NOMO-1 treated with dmso at 0.1 percent for 144 hours (cell line): Measurements from ENCODE around the gene TMEM123.
"Not testable (repeated sequence)": the region's sequence is repeated elsewhere in the genome, so short reads cannot be mapped to it uniquely, and the experiment has no call there.

ENCODE experiments used
- DNase-seq: peaks from one replicate; lab custom pipeline; 2025; ENCODE audit not compliant: unreplicated experiment; lab: John Stamatoyannopoulos, UW

Gene TMEM123

DNA sequence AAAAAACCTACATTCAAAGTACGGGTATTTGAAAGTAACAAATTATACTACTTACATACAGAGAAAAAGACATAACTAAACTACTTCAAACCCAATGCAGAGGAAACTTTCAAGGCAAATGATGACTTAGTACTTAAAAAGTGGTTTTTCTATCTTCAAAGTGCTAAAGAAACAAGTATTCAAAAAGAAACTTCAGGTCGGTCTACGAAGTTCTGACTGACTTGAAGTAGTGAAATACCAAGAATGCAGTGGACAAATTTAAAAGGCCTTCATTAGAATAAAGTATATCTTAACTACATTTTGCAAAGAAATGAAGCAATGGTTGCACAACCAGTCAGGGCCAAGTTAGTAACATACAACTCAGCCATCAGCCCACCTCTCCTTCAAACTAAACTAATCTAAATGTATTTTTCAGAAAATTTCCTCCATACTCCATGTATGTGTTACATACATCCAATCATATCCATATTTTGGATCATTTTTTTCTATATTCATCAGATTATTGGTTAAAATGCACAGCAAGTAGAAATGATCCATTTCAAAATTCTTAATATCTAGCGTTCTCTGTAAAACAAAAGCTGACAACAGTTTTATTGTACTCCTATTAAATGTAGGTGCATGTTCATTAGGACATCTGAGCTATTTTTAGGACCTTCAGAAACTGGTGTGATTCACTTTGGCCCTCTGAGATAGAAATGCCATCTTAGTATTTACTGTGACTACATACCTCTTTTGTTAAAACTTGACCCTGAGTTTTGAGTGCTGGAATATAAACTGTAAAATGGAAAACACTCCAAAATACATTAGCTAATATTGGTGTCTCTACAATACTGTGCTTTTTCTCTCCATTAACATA lies 55.6 kb downstream of the TMEM123 start:
- no peak for DNase-seq

DNA sequence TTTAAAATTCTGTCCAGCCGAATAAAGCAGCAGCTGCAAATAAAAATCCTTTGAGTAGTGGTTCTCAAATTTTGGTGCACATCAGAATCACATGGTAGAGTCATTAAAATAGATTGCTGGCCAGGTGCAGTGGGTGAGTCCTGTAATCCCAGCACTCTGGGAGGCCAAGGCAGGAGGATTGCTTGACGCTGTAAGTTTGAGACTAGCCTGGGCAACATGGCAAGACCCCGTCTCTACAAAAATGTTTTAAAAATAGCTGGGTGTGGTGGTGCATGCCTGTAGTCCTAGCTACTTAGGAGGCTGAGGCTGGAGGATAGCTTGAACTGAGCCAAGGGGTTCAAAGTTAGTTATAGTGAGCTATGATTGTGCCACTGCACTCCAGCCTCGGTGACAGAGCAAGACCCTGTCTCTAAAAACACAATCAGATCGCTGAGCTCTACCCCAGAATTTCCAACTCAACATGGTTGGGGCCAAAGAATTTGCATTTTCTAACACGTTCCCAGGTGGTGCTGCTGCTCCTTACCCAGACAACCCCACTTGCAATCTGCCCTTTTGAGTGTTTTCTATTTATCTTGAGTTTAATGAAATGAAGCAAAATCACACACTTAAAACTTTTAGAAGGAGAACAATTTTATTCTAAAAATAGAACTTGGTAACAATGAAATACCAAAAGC lies 56.7 kb downstream of the TMEM123 start:
- no peak for DNase-seq

DNA sequence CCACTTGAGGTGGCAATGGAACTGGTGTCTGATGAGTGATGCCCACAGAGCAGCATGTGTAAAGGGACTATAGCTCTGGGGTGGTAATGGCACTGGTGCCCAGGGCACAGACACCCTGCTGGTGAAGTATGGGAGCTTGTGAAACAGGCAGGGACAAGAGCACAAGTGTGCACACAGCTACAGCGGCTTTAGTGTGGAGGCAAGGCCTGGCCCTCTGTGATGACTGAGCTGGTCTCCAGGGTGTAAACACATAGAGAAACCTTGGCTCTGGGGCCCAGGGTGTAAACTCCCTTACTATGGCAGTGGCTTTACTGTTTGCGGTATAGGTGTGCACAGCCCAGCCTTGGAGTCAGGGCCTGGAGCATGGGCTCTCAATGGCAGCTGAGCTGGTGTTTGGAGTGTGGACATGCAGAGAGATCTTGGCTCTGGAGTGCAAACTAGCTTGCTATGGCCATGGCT lies 59.3 kb downstream of the TMEM123 start:
- no peak for DNase-seq

DNA sequence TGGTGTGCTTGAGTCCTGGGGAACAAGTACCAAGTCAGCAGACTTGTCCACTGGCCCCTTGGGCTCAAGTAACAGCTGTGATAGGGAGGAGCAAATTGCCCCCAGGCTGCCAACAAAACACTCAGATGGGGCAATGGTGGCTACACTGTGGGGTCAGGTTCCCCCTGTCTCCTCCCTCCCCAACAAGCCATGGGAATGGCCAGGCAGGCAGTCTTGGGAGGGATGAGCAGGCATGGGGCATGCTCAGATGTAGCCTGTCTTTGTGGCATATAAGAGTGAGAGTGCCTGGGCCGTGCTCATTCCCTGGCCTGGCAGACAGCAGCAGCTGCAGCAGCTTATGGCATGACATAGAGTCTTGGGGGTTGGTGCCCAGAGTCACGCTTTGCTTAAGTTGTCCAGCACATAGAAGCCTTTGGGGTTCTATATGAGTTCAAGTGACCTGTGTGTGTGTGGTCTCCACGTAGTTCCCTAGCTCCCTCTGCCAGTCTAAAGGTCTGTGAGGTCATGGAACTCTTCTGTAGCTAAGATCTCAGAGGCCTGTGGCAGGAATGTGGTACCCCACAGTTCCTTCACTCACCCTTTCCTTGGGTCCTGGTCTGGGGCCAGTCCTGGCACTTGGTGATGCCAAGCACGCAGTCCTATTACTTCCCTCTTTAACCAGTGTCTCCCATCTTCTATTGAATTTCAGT lies 60.9 kb downstream of the TMEM123 start:
- no peak for DNase-seq

DNA sequence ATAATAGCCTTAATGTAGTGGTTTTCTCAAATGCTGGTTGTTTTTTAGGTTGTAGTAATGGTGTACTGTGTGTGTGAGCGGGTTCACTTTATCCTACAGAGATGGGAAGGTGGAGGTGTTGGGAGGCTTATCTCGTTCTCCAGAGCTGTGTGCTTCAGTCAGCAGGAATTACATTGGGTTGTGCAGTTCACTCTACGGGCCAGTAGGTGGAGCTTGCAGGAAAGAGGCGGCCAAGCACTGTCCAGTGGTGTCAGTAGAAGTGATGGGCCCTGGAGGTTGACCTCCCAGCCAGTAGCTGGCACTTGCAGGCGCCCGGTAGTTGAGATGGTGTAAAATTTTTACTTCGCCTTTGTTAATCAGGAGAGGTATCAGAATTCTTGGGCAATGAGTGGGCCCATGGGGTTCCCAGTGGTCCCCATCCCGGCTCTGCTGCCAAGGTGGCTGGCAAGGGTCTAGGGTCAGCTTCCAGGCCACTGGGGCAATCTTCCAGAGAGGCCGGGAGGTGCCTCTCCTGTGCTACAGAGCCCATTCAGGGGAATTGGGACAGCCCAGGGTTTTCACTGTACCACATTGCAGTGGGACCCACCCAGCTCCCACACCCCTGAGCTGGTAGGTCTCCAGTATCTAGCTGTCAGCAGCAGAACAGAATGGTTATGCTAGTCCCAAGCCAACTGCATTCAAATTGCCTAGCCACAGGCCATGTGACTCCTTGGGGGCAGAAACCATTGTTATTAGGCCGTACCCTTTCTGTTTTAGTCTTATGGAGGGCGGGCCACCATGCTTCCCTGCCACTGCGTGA lies 61.7 kb downstream of the TMEM123 start:
- peak; percentile 12 for DNase-seq

DNA sequence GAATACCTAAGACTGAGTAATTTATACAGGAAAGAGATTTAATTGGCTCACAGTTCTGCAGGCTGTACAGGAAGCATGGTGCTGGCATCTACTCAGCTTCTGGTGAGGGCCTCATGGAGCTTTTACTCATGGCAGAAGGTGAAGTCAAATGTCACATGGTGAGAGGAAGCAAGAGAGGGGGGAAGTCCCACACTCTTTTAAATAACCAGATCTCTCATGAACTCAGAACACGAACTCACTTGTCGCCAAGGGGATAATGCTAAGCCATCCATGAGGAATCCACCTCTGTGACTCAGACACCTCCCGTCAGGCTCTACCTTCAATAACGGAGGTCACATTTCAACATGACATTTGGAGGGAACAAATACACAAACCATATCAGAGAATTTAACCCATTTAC lies 63.3 kb downstream of the TMEM123 start:
- DNase-seq: no peak

DNA sequence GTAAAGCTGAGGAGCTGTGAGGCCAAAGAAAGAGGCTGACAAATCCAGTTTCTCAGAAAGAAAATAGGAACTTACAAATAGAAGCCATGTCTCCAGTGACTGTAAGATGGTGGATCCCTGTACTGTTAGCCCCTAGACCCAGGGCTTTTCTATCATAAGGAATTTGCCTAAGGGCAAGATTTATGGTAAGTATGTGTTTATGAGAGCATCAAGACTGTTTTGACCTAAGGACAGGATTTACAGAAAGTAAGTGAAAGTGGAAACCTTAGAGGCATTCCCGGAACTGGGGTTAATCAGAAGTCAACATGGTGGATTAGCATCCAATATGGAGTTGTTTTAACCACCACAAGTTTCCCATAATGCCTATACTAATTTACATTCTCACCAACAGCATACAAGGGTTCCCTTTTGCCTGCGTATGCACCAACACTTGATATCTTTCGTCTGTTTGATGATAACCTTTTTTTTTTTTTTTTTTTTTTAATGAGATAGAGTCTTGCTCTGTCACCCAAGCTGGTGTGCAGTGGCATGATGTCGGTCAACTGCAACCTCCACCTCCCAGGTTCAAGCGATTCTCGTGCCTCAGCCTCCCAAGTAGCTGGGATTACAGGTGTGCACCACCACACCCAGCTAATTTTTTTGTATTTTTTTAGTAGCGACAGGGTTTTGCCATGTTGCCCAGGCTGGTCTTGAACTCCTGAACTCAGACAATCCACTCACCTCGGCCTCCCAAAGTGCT lies 65.4 kb downstream of the TMEM123 start:
- no peak for DNase-seq

DNA sequence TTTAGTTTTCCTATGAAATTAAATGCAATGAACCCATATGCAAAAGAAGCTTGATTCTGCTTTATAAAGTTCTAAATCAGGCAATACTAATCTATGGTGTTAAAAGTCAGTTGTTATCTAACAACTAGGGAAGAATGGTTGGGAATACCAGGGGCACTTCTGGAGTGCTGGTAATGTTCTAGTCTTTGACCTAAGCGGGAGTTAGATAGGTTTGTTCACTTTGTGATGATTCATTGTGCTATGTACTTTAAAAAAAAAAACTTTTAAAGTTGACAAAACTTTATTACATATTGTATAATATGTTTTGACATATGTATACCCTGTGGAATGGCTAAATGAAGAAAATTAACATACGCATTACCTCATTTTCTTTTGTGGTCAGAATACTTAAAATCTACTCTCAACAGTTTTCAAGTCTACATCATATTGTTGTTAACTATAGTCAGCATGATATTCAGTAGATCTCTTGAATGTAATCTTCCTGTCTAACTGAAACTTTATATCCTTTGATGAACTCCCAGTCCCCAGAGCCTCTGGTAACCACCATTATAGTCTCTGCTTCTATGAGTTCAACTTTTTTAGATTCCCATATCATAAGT lies 66.3 kb downstream of the TMEM123 start:
- no peak for DNase-seq

DNA sequence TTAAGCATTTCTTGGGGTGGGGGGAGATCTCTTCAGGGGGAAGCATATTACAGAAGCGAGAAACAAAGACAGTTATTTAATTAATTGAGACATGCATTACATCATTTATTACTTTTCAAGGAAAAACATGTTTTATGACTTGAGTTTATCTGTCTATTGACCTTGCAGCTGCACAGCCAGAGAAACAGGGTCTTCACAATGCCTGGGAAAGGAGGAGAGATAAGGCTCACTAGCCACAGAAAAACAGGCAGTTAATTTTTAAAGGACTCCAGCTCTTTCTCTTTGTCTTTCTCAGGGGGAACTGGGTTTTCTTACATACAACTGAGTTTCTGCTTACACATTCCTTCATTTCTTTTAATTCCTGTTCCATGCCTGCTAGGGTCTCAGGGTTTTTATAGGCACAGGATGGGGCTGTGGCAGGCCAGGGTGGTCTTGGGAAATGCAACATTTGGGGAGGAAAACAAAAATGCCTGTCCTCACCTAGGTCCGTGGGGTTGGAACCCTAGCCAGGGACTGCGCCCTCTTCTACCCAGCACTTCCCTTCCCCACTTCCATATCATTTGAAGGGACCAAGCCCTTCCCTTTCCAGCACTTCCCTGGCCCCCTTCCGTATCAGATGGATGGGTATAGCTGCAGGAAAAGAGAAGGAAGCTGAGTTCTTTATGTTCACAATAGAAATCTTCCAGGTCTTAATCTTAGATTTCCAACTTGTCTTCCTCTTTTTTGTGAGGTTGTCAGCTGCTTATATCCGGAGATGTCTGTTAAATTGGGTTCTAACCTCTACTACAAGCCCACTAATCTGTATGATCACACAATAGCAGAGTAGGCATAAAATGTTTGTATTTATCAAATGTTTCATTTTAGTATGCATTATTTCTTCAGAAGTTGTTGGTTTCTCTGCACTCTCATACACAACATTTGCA lies 67.2 kb downstream of the TMEM123 start:
- no peak for DNase-seq

DNA sequence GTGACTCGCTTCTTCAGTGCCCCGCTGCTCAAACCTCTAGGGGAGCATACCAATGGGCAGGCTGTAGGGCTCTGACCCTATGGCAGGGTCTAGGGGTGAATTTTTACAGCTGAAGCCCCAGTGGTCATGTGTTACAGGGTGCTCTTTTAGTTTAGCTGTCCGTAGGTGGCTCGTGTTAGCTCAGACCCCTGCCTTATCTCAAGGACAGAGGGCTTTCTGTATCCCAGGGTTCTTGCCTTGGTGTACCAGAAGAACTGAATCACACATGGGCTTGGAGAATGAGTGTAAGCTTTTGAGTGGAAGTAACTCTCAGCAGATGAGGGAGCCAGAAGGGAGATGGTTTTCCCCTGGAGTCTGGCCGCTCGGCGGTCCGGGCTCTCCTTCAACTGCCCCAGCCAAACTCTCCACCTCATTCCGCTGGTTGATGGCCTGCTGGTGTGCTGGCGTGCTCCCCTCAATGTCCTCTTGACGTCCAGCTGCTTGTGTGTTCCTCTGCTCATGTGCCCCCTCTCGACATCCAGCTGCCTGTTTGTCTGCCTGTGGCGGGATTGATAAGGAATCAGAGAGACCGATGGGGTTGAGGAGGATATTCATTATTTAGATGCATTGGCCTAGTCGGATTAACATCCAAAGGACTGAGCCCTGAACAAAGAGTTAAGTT lies 68.0 kb downstream of the TMEM123 start:
- no peak for DNase-seq

DNA sequence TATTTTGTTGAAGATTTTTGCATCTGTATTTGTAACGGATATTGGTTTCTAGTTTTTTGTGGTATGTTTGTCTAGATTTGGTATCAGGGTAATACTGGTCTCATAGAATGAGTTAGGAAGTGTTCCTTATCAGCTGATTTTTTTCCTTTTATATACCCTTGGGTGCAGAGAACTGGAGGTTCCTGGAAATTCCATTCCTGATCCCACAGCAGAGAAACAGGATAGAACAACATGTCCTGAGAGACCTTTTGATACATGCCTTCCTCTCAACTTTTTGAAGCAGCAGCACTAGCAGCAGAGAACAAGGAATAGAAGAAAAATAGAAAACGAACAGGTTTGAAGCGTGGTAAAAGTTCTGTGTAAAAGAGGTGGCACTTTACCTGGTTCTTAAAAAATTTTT lies 68.7 kb downstream of the TMEM123 start:
- DNase-seq: no peak

DNA sequence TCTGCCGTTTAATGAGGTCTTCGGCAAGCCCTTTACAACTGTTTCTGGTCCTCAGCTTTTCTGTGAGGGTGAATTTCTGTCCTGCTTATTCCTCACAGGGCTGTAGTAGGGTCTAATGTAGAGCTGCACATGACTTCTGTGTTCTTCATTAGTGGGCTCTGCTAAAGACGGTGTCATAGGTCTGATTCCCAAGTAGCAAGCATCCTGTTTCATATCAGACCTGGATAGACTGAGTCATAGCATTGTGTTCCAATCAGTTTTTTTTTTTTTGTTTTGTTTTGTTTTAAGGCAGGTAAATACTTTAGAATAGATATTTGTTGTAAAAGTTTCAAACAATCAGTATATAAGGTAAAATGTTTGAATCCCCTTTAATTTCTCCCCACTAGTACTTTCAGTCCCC lies 70.2 kb downstream of the TMEM123 start:
- no peak for DNase-seq

DNA sequence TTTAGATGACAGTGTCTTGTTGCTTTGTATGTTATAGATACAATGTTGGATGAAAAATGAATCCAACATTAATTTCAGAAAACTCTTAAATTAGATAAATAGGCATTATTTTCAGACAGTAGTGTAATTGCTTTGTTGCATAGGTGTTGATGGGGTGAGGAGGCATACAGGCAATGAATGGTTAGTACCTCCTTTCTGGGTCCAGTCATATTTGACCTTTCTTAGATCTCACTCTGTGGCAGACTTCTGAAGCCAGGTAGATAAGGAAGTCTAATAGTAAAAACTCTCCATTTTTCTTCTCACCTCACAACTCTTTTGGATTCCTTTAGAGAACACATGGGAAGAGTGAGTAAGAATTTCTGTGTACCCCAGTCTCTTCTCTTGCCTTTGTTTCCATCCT lies 73.7 kb downstream of the TMEM123 start:
- no peak for DNase-seq

DNA sequence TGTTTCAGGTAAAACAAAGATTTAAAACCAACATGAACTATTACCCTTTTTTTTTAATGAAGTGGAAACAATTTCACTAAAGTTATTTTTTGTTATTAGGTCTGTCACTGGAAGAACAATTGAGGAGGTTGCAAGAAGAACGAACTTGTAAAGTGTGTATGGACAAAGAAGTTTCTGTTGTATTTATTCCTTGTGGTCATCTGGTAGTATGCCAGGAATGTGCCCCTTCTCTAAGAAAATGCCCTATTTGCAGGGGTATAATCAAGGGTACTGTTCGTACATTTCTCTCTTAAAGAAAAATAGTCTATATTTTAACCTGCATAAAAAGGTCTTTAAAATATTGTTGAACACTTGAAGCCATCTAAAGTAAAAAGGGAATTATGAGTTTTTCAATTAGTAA lies 74.7 kb downstream of the TMEM123 start:
- no peak for DNase-seq

DNA sequence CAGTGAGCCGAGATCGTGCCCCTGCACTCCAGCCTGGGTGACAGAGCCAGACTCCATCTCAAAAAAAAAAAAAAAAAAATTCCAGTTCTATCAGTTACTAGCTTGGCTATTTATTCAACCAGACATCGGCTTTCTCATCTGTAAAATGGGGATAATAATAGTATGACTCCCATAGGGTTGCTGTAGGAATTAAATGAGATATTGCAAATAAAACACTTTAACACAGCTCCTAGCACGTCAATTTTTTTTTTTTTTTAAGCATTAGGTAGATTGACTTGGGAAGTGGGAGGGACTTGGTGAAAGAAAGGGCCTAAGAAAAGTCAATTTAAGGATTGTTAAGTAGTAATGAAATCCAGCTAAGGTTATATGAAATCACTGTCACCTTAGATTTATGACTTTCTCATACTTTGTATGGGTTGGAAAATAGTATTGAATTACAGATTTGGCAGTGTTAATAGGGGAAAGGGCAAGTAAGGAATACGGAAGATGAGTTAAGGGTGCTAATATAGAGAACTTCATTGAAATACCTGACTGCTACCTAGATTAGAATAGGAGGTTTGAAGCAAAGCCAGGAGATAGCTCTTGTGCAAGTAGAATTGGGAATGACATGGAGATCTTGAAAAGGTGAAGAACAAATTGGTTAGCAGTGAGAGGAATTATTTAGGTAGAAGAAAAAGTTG lies 76.7 kb downstream of the TMEM123 start:
- no peak for DNase-seq

DNA sequence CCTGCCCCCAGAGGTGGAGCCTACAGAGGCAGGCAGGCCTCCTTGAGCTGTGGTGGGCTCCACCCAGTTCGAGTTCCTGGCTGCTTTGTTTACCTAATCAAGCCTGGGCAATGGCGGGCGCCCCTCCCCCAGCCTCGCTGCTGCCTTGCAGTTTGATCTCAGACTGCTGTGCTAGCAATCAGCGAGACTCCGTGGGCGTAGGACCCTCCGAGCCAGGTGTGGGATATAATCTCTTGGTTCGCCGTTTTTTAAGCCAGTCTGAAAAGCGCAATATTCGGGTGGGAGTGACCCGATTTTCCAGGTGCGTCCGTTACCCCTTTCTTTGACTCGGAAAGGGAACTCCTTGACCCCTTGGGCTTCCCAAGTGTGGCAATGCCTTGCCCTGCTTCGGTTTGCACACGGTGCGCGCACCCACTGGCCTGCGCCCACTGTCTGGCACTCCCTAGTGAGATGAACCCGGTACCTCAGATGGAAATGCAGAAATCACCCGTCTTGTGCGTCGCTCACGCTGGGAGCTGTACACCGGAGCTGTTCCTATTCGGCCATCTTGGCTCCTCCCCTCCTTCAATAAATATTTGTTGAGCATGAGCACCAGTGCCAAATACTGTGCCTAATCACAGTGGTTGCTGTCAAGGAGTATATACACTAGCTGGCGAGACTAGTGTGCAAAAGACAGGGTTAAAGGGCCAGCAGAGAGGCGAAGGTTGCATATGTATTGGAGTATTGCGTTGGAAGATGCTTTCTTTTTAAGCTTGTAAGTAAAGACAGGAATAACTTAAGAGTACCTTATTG lies 77.7 kb downstream of the TMEM123 start:
- DNase-seq: not testable (repeated sequence)

DNA sequence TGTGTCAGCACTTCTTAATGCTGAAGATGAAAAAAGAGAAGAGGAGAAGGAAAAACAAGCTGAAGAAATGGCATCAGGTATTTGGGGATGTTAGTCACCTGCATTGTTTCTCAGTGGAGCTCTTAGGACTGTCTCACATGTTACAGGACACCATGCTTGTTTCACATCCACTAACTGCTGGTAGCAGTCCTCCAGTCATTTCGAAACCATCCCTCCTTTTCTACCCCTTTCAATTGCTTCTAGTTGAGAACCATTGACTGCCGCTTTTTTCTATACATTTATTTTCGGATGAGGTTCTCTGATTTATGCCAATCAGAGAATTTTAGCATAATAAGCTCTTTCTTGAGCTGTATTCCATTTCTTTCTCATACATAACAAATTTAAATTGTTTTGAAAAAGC lies 84.1 kb downstream of the TMEM123 start:
- DNase-seq: no peak
